HFFc6 (cell line): ENCODE results near the gene CPXM2. TPM values are rescaled to one million over a fixed set of nuclear protein-coding genes. Genes with fewer than 3 reads are reported as not detected.

Source experiments
- DNase-seq: peaks from one replicate; pipeline ENCODE4 v3.0.0-alpha.2; 2018
- H3K27ac Mint-ChIP-seq: 2 replicates; pipeline ENCODE4 v1.8.0; 2020; ENCODE audit warnings: mild to moderate bottlenecking, mixed read lengths
- H3K27me3 Mint-ChIP-seq: 2 replicates; pipeline ENCODE4 v1.8.0; 2021; ENCODE audit warnings: mild to moderate bottlenecking, moderate library complexity, mixed read lengths; ENCODE audit not compliant: insufficient read depth
- H3K36me3 Mint-ChIP-seq: 2 replicates; pipeline ENCODE4 v1.8.0; 2021; ENCODE audit warnings: low read depth, mixed read lengths
- H3K4me1 Mint-ChIP-seq: 2 replicates; pipeline ENCODE4 v1.8.0; 2020; ENCODE audit warnings: low read depth, mixed read lengths
- H3K4me3 Mint-ChIP-seq: 2 replicates; pipeline ENCODE4 v1.8.0; 2020; ENCODE audit warnings: mild to moderate bottlenecking, moderate library complexity, mixed read lengths
- H3K9me3 Mint-ChIP-seq: 2 replicates; pipeline ENCODE4 v1.8.0; 2020; ENCODE audit warnings: mild to moderate bottlenecking, mixed read lengths
- CTCF ChIP-seq: fragments of 200-600 bp; sonication (generic); IDR thresholded peaks from 2 replicates; pipeline ENCODE4 v1.5.0; 2021; ENCODE audit warnings: antibody characterized with exemption, mild to moderate bottlenecking
- total RNA-seq, 6 experiments: library from RNA; stranded (reverse); fragmentation: NEBNext Ultra II Directional; extraction: Animal tissue kit (Norgen Biotek cat#: 25700); gene quantifications; 2 replicates in 1 of 6; 3 replicates in 5 of 6; pipeline ENCODE4 v1.2.3, GENCODE V29; 2021

CPXM2 gene
- total RNA-seq, 6 experiments from 2014 or later = not detected

GRCh38 chr10:123729523-123729922, 162.1 kb downstream of the CPXM2 start:
- H3K27me3 Mint-ChIP-seq = peaks cover 5% of the 10 kb centered on the region; the same call in 1 of the 2 replicates
- DNase-seq = no peak
- no peak overlapping the region for H3K27ac Mint-ChIP-seq
- peaks cover 21% of the 10 kb centered on the region for H3K9me3 Mint-ChIP-seq
- no peaks in the 10 kb centered on the region for H3K4me1 Mint-ChIP-seq
- no peak for TF ChIP-seq CTCF
- H3K4me3 Mint-ChIP-seq = no peak overlapping the region
- no peaks in the 10 kb centered on the region for H3K36me3 Mint-ChIP-seq

DNA sequence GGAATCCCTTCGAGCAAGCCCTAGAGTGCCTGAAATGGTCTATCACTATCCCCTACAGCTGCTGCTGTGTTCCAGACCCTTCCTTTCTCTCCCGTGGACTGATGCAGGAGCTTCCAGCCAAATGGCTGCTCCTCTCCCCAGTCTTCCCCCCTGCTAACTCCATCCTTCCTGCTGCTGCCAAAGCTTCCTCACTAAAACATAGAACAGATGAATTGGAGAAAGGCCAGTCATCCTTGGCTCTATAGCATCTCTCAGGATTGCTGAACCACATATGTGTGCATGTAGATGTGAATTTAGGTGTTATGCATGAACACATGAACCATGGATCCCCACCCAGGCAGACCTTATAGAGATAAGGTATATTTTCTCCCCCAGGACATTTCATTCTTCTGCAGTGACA, 164.8 kb downstream of the CPXM2 start:
- Mint-ChIP-seq H3K27ac (no peak overlapping the region), H3K36me3 (no peaks in the 10 kb centered on the region), H3K27me3 (peaks cover 9% of the 10 kb centered on the region; the same call in 1 of the 2 replicates), H3K4me3 (no peak overlapping the region), H3K4me1 (no peaks in the 10 kb centered on the region), H3K9me3 (peaks cover 33% of the 10 kb centered on the region)
- DNase-seq = no peak
- TF ChIP-seq CTCF = no peak

GRCh38 chr10:123726381-123726780, 165.2 kb downstream of the CPXM2 start:
- Mint-ChIP-seq H3K4me3 (no peak overlapping the region), H3K27ac (no peak overlapping the region), H3K27me3 (peaks cover 9% of the 10 kb centered on the region; the same call in 1 of the 2 replicates), H3K9me3 (peaks cover 32% of the 10 kb centered on the region), H3K36me3 (no peaks in the 10 kb centered on the region), H3K4me1 (no peaks in the 10 kb centered on the region)
- TF ChIP-seq CTCF = no peak
- no peak for DNase-seq

DNA sequence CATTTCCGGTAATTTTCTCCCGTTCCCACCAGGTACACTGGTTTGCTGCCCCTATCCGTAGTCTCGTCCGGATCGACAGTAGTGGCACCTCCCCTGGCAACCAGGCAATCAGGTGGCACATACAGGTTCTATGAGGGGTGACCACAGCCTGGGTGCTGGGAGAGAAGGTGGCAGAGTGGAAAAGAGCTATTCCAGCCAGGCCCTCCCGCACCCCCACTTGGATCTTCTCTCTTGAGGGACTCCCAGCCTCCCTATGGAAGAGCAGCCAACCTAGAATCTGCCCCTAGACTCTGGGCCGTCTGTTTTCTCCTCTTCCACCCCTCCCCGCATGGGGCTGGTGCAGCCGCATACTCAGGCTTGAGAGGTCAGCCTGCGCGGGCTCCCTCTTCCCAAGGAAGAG, 166.9 kb downstream of the CPXM2 start:
- peaks cover 15% of the 10 kb centered on the region for H3K9me3 Mint-ChIP-seq
- no peaks in the 10 kb centered on the region for H3K36me3 Mint-ChIP-seq
- no peaks in the 10 kb centered on the region for H3K4me1 Mint-ChIP-seq
- H3K27ac Mint-ChIP-seq = no peak overlapping the region
- H3K4me3 Mint-ChIP-seq = no peak overlapping the region
- no peak for DNase-seq
- no peak for TF ChIP-seq CTCF
- H3K27me3 Mint-ChIP-seq = peaks cover 11% of the 10 kb centered on the region; the same call in 1 of the 2 replicates

GRCh38 chr10:123722351-123722750, 169.3 kb downstream of the CPXM2 start:
- Mint-ChIP-seq H3K27ac (no peak overlapping the region), H3K4me1 (no peaks in the 10 kb centered on the region), H3K4me3 (no peak overlapping the region), H3K27me3 (peaks cover 12% of the 10 kb centered on the region; the same call in 1 of the 2 replicates), H3K36me3 (no peaks in the 10 kb centered on the region), H3K9me3 (peaks cover 16% of the 10 kb centered on the region)
- TF ChIP-seq CTCF = no peak
- DNase-seq = no peak
